ENCODE measurements around the gene SREBF2.

- TF ChIP-seq CTCF (IDR thresholded peaks at IDR 0.05) (no peak), MYC (IDR thresholded peaks at IDR 0.05; ENCODE audit: borderline replicate concordance, low read length) (no peak), NFE2L2 (conservative IDR thresholded peaks at IDR 0.05; ENCODE audit: low read length) (no peak), MAZ (IDR thresholded peaks at IDR 0.05; ENCODE audit: borderline replicate concordance, low read depth, low read length) (no peak), JUNB (IDR thresholded peaks at IDR 0.05) (no peak), RAD21 (conservative IDR thresholded peaks at IDR 0.05 in 1 of 2, IDR thresholded peaks at IDR 0.05 in 1 of 2) (no peak), CBX2 (IDR thresholded peaks at IDR 0.05; ENCODE audit: borderline replicate concordance, low read depth) (no peak), CHD2 (IDR thresholded peaks at IDR 0.05; ENCODE audit: low read length, partially characterized antibody) (no peak), USF2 (IDR thresholded peaks at IDR 0.05) (no peak), HOXB5 (CRISPR knock-in tag; IDR thresholded peaks at IDR 0.05) (no peak), ZSCAN20 (CRISPR knock-in tag; IDR thresholded peaks at IDR 0.05) (no peak)
- TF ChIP-seq, protein P1, sequence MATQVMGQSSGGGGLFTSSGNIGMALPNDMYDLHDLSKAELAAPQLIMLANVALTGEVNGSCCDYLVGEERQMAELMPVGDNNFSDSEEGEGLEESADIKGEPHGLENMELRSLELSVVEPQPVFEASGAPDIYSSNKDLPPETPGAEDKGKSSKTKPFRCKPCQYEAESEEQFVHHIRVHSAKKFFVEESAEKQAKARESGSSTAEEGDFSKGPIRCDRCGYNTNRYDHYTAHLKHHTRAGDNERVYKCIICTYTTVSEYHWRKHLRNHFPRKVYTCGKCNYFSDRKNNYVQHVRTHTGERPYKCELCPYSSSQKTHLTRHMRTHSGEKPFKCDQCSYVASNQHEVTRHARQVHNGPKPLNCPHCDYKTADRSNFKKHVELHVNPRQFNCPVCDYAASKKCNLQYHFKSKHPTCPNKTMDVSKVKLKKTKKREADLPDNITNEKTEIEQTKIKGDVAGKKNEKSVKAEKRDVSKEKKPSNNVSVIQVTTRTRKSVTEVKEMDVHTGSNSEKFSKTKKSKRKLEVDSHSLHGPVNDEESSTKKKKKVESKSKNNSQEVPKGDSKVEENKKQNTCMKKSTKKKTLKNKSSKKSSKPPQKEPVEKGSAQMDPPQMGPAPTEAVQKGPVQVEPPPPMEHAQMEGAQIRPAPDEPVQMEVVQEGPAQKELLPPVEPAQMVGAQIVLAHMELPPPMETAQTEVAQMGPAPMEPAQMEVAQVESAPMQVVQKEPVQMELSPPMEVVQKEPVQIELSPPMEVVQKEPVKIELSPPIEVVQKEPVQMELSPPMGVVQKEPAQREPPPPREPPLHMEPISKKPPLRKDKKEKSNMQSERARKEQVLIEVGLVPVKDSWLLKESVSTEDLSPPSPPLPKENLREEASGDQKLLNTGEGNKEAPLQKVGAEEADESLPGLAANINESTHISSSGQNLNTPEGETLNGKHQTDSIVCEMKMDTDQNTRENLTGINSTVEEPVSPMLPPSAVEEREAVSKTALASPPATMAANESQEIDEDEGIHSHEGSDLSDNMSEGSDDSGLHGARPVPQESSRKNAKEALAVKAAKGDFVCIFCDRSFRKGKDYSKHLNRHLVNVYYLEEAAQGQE (IDR thresholded peaks at IDR 0.05): no peak
These were observed 107.3 kb downstream of the SREBF2 start for GRCh38 chr22:41939981-41940831.
